Measurements from ENCODE around the gene AP3M1. TPM values are rescaled to one million over a fixed set of nuclear protein-coding genes. Genes with fewer than 3 reads are reported as not detected.
"Not testable (repeated sequence)": the region's sequence is repeated elsewhere in the genome, so short reads cannot be mapped to it uniquely, and the experiment has no call there.

Gene AP3M1
- polyA plus RNA-seq, 3 donors = 17.5 to 32.0 (median 23.2) TPM

- peak overlapping the region; percentile 68 for H3K4me2 ChIP-seq (replicated peaks; ENCODE audit: extremely low read depth, low read length, poor library complexity, severe bottlenecking)
- WGBS (ENCODE audit: insufficient coverage) = no CpG with 5 or more reads among the region's 3 CpGs
- H3K27ac ChIP-seq (ENCODE audit: low read depth in 1 of 2, low read length in 2 of 2) = peak overlapping the region; percentile 27 to 83
- no peaks in the 10 kb centered on the region for H3K36me3 ChIP-seq (replicated peaks in 1 of 2; ENCODE audit: control insufficient read depth in 1 of 2, insufficient read depth in 2 of 2, low read length in 2 of 2)
- peaks cover 96% of the 10 kb centered on the region for H3K79me2 ChIP-seq (ENCODE audit: insufficient read depth, low read length)
- peak overlapping the region; percentile 48 for H2AFZ ChIP-seq (ENCODE audit: insufficient read depth, low read depth, low read length, poor library complexity, severe bottlenecking)
- Mint-ChIP-seq H3K27ac (peak overlapping the region; percentile 70 to 92 (median 81)), H3K27me3 (ENCODE audit: low read depth in 3 of 3) (peaks cover 0 to 1% (median 0%) of the 10 kb centered on the region in 3 donors), H3K9me3 (no peaks in the 10 kb centered on the region), H3K4me3 (peak overlapping the region; percentile 27 to 69), H3K4me1 (peaks cover 44% of the 10 kb centered on the region), H3K36me3 (peaks cover 0 to 2% of the 10 kb centered on the region in 2 donors)
- peaks cover 25 to 29% of the 10 kb centered on the region in 2 donors for H3K4me1 ChIP-seq (ENCODE audit: control insufficient read depth in 1 of 2, insufficient read depth in 2 of 2, low read length in 2 of 2)
- peak overlapping the region; percentile 34 for H3K9ac ChIP-seq (ENCODE audit: insufficient read depth, low read length, poor library complexity, severe bottlenecking)
- no peaks in the 10 kb centered on the region for H3K27me3 ChIP-seq (ENCODE audit: control insufficient read depth in 2 of 2, insufficient read depth in 2 of 2, low read length in 2 of 2)
- TF ChIP-seq, protein P1, sequence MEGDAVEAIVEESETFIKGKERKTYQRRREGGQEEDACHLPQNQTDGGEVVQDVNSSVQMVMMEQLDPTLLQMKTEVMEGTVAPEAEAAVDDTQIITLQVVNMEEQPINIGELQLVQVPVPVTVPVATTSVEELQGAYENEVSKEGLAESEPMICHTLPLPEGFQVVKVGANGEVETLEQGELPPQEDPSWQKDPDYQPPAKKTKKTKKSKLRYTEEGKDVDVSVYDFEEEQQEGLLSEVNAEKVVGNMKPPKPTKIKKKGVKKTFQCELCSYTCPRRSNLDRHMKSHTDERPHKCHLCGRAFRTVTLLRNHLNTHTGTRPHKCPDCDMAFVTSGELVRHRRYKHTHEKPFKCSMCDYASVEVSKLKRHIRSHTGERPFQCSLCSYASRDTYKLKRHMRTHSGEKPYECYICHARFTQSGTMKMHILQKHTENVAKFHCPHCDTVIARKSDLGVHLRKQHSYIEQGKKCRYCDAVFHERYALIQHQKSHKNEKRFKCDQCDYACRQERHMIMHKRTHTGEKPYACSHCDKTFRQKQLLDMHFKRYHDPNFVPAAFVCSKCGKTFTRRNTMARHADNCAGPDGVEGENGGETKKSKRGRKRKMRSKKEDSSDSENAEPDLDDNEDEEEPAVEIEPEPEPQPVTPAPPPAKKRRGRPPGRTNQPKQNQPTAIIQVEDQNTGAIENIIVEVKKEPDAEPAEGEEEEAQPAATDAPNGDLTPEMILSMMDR (IDR thresholded peaks at IDR 0.05) = no peak
- no peaks in the 10 kb centered on the region for H4K20me1 ChIP-seq (ENCODE audit: insufficient read depth, low read length)
- intact Hi-C loops (cut with micrococcal nuclease) = loop anchor here in 1 of 2 donors (5.0 kb wide), 1 partner anchor 38 kb away; the partner anchor contains the start of genes ADK and AP3M1
- H3K9me3 ChIP-seq (replicated peaks in 1 of 2; ENCODE audit: control insufficient read depth in 1 of 2, insufficient read depth in 1 of 2, low read length in 2 of 2) = no peaks in the 10 kb centered on the region
- peak overlapping the region in 2 of 3 experiments; percentile 12 to 54 for H3K4me3 ChIP-seq (replicated peaks in 1 of 3; ENCODE audit: low read depth in 2 of 3, low read length in 3 of 3)
- DNase-seq = peak; percentile 36 to 67 (median 61)
These were observed 39.4 kb upstream of the AP3M1 start for GRCh38 chr10:74189999-74190421.

DNA sequence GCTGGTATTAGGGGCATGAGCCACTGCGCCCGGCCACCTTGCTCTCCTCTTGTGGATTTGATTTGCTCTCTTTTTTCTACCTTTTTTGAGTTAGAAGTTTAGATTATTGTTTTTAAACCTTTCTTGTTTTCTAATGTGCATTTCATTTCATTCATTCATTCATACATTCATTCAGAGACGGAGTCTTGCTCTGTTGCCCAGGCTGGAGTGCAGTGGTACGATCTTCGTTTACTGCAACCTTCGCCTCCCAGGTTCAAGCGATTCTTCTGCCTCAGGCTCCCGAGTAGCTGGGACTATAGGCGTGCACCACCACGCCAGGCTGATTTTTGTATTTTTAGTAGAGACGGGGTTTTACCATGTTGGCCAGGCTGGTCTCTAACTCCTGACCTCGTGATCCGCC is 38.0 kb upstream of the AP3M1 start:
- H3K36me3 ChIP-seq (replicated peaks in 1 of 2; ENCODE audit: control insufficient read depth in 1 of 2, insufficient read depth in 2 of 2, low read length in 2 of 2); H2AFZ ChIP-seq (ENCODE audit: insufficient read depth, low read depth, low read length, poor library complexity, severe bottlenecking); H3K9me3 ChIP-seq (replicated peaks in 1 of 2; ENCODE audit: control insufficient read depth in 1 of 2, insufficient read depth in 1 of 2, low read length in 2 of 2); H3K9me3 Mint-ChIP-seq; DNase-seq; H3K27ac ChIP-seq (ENCODE audit: low read depth in 1 of 2, low read length in 2 of 2); H4K20me1 ChIP-seq (ENCODE audit: insufficient read depth, low read length); H3K4me2 ChIP-seq (replicated peaks; ENCODE audit: extremely low read depth, low read length, poor library complexity, severe bottlenecking); H3K36me3 Mint-ChIP-seq; H3K27me3 Mint-ChIP-seq (ENCODE audit: low read depth in 3 of 3); H3K4me3 Mint-ChIP-seq; H3K4me3 ChIP-seq (replicated peaks in 1 of 3; ENCODE audit: low read depth in 2 of 3, low read length in 3 of 3); H3K9ac ChIP-seq (ENCODE audit: insufficient read depth, low read length, poor library complexity, severe bottlenecking); H3K27me3 ChIP-seq (ENCODE audit: control insufficient read depth in 2 of 2, insufficient read depth in 2 of 2, low read length in 2 of 2): not testable (repeated sequence)
- 98% methylated on average over 5 of the region's 13 CpGs for WGBS (ENCODE audit: insufficient coverage)
- peak overlapping the region in 2 of 7 donors; percentile 11 to 50 for H3K27ac Mint-ChIP-seq
- peaks cover 39% of the 10 kb centered on the region for H3K4me1 Mint-ChIP-seq
- Histone ChIP-seq H3K4me1 (ENCODE audit: control insufficient read depth in 1 of 2, insufficient read depth in 2 of 2, low read length in 2 of 2) (peaks cover 25 to 29% of the 10 kb centered on the region in 2 donors), H3K79me2 (ENCODE audit: insufficient read depth, low read length) (peaks cover 96% of the 10 kb centered on the region)
- intact Hi-C loops (cut with micrococcal nuclease) = loop anchor here in 1 of 2 donors (5.0 kb wide), 1 partner anchor 36 kb away; the partner anchor contains the start of genes ADK and AP3M1
